ENCODE data around the gene TMEFF1. TPM values are rescaled to one million over a fixed set of nuclear protein-coding genes. Genes with fewer than 3 reads are reported as not detected.

Gene TMEFF1
- total RNA-seq, 4 donors from 2014 or later, result 8.4 TPM; not detected in 3

DNA sequence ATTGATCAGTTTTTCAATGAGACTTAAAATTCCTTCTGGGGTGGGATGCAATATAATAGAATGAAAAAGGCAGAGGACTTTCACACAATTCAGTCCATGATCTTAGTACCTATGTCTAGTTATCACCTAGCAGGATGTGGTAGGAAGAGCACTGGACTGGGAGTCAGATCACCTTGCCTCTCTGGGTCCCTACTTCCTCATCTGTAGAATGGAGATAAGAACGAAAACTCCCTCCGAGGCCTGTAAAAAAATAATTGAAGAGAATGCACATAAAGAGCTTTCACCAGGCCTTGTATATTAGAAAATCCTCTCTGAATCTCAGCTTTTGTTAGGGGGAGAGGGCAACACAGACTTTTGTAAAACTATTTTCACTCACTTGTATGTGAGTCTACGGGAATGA, 681 bp upstream of the TMEFF1 start:
- TF ChIP-seq, protein P1, sequence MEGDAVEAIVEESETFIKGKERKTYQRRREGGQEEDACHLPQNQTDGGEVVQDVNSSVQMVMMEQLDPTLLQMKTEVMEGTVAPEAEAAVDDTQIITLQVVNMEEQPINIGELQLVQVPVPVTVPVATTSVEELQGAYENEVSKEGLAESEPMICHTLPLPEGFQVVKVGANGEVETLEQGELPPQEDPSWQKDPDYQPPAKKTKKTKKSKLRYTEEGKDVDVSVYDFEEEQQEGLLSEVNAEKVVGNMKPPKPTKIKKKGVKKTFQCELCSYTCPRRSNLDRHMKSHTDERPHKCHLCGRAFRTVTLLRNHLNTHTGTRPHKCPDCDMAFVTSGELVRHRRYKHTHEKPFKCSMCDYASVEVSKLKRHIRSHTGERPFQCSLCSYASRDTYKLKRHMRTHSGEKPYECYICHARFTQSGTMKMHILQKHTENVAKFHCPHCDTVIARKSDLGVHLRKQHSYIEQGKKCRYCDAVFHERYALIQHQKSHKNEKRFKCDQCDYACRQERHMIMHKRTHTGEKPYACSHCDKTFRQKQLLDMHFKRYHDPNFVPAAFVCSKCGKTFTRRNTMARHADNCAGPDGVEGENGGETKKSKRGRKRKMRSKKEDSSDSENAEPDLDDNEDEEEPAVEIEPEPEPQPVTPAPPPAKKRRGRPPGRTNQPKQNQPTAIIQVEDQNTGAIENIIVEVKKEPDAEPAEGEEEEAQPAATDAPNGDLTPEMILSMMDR (IDR thresholded peaks at IDR 0.05), result no peak
- no peak for TF ChIP-seq POLR2A (IDR thresholded peaks at IDR 0.05)
- Histone ChIP-seq H3K4me1 (no peaks in the 10 kb centered on the region), H3K27ac (no peak overlapping the region), H3K27me3 (no peaks in the 10 kb centered on the region), H3K36me3 (no peaks in the 10 kb centered on the region), H3K9me3 (no peaks in the 10 kb centered on the region), H3K4me3 (no peak overlapping the region)
- DNase-seq, result no peak
- intact Hi-C loops (cut with DNase I; ENCODE audit: low total_unique reads), result no loop called here

DNA sequence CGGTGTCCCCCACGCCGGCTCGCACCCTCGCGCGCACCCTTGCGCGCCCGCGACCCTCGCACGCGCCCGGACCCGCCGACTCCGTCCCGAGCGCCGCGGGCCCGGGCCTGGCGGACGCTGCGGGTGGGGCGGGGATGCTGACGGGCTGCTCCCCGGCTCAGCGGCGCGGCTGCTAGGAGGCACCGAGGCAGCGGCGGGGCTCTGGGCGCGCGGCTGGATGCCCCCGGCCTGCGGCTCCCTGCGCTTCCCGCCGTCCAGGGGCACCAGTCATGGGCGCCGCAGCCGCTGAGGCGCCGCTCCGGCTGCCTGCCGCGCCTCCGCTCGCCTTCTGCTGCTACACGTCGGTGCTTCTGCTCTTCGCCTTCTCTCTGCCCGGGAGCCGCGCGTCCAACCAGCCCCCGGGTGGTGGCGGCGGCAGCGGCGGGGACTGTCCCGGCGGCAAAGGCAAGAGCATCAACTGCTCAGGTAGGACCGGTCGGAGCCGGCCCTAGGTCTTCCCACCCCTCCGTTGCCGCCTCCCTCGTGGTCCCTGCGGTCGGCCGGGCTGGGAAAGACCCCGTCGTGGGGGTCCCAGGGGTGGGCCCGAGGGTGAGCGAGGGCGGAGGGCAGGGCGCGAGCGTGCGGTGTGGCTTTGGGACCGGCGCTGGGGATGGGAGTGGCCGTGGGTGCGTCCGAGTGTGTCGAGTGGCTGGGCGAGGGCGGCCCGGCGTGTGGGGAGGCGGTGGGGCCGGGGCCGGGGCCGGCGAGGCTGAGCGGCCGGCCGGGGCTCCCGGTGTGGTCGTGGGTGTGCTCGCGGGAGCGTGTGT, 530 bp downstream of the TMEFF1 start:
- DNase-seq, result no peak
- Histone ChIP-seq H3K4me3 (peak overlapping the region; percentile 38 to 50), H3K27ac (no peak overlapping the region), H3K4me1 (no peaks in the 10 kb centered on the region), H3K9me3 (no peaks in the 10 kb centered on the region), H3K27me3 (no peaks in the 10 kb centered on the region), H3K36me3 (no peaks in the 10 kb centered on the region)
- TF ChIP-seq, protein P1 (IDR thresholded peaks at IDR 0.05), result no peak
- TF ChIP-seq POLR2A (IDR thresholded peaks at IDR 0.05), result no peak
- intact Hi-C loops (cut with DNase I; ENCODE audit: low total_unique reads), result no loop called here

DNA sequence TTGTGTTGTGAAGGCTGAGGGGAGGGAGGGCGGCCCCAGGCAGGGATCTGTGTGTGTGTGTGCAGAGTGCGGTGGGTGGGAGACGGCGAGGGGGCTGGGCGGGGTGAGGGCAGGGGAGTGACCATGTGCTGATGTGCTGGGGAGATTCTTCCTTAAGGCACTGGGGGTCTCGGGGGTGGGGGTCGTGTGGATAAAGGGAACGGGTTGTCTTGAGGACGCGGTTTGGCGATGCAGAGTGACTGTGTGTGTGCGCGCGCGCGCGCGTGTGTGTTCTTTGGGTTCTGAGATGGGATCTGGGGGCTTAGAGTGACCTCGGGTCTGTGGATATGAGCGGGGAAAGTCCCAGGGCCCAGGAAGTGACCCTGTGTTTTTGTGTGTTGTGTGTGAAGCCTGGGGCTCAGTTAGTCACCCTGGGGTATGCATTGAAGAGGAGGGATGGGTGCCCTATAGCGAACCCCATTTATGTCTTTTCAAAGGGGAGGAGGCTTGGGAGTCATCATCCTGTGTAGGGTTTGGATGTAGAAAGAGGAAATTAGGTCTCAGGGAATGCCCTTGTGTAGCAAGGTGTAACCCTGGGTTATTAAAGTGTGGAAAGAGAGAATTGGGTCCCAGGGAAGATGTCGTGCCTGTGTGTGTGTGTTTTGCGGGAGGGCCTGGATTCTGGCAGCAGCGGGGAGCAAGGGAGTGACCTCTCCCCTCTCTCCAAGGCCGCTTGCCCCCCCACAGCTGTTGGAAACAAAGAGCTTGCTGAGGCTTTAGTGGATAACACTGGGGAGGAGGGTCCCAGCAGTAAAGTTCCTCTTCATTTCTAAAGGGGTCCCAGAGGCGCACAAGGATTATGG, 1.4 kb downstream of the TMEFF1 start:
- Histone ChIP-seq H3K27me3 (no peaks in the 10 kb centered on the region), H3K9me3 (no peaks in the 10 kb centered on the region), H3K36me3 (no peaks in the 10 kb centered on the region), H3K4me1 (no peaks in the 10 kb centered on the region), H3K27ac (no peak overlapping the region), H3K4me3 (peak overlapping the region; percentile 38 to 50)
- no peak for TF ChIP-seq POLR2A (IDR thresholded peaks at IDR 0.05)
- TF ChIP-seq, protein P1 (IDR thresholded peaks at IDR 0.05), result no peak
- no peak for DNase-seq
- intact Hi-C loops (cut with DNase I; ENCODE audit: low total_unique reads), result no loop called here

DNA sequence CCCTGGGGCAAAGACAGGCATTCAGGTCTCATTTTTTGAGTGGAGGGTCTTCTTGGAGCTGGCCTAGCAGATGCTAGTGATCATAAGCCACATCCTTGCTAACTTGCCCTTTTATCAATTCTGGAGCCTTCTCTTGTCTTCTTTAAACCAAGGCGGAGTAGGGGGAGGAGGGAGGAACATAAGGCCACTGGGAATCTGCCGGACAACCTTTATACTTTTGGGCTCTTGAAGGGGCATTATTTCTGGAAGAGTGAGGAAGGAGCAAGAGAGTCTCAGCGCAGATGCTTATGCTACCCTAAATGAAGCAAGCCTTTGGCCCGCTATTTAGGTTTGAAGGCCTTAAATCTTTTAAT, 2.0 kb downstream of the TMEFF1 start:
- no peaks in the 10 kb centered on the region for H3K4me1 ChIP-seq
- no peak for DNase-seq
- H3K27ac ChIP-seq, result no peak overlapping the region
- no peaks in the 10 kb centered on the region for H3K27me3 ChIP-seq
- no peak overlapping the region for H3K4me3 ChIP-seq
- H3K36me3 ChIP-seq, result no peaks in the 10 kb centered on the region
- TF ChIP-seq POLR2A (IDR thresholded peaks at IDR 0.05), result no peak
- TF ChIP-seq, protein P1 (IDR thresholded peaks at IDR 0.05), result no peak
- intact Hi-C loops (cut with DNase I; ENCODE audit: low total_unique reads), result no loop called here
- no peaks in the 10 kb centered on the region for H3K9me3 ChIP-seq

DNA sequence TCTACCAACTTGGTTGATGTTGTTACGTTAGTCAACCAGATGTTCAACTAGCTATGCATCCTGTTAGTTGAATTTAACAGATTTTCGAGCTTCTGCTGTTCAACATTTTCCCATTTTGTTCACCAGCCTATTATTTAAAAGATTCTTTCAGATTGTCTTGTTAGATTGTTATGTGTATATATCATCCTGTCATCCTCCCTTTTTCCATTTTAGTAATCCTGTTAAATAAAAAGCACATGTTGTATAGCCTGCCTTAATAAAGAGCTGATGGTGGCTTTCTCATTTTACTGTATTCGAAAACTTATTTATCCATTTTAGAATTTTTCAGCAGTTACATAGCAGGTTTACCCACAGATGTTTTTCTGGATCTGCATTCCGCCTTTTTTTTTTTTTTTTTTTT, 4.3 kb downstream of the TMEFF1 start:
- Histone ChIP-seq H3K27ac (no peak overlapping the region), H3K9me3 (no peaks in the 10 kb centered on the region), H3K27me3 (no peaks in the 10 kb centered on the region), H3K4me3 (no peak overlapping the region), H3K36me3 (no peaks in the 10 kb centered on the region), H3K4me1 (no peaks in the 10 kb centered on the region)
- TF ChIP-seq, protein P1 (IDR thresholded peaks at IDR 0.05), result no peak
- TF ChIP-seq POLR2A (IDR thresholded peaks at IDR 0.05), result no peak
- DNase-seq, result no peak
- intact Hi-C loops (cut with DNase I; ENCODE audit: low total_unique reads), result no loop called here
